DMS79 (cell line): ENCODE results near the gene TCF7L1.
A peak's percentile ranks its signal among the peaks of the same experiment; 100 is the strongest.

ENCODE experiments used
- DNase-seq: peaks from one replicate; lab custom pipeline; 2025; lab: John Stamatoyannopoulos, UW

TCF7L1 gene

GRCh38 chr2:85226783-85227182 lies 93.6 kb downstream of the TCF7L1 start:
- DNase-seq, result no peak

GRCh38 chr2:85230679-85231467 lies 97.7 kb downstream of the TCF7L1 start:
- DNase-seq, result no peak

- DNase-seq, result no peak
Measured at GRCh38 chr2:85231468-85231805, 98.2 kb downstream of the TCF7L1 start.

GRCh38 chr2:85231952-85232351 lies 98.8 kb downstream of the TCF7L1 start:
- DNase-seq, result no peak

- peak; percentile 96 for DNase-seq
Measured at GRCh38 chr2:85234868-85235267, 101.7 kb downstream of the TCF7L1 start.

DNA sequence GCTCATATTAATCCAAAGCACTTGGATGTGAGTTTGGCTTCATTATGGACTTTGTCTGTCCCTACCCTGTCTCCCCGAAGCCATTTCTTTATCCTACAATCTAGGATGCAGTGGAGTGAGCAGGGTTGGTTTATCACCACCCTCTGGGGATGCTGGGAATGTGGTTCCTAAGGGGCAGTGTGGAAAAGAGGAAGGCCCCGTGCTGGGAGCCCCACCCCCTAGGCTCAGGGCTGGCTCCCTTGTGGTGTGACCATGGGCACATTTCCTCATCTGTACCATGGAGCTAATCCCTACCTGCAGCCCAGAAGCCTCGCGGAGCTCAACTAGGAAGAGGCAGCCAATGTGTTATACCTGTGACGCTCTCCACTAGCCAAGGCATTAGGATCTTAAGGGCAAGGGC lies 102.1 kb downstream of the TCF7L1 start:
- DNase-seq, result no peak

- no peak for DNase-seq
Measured at GRCh38 chr2:85236084-85236483, 102.9 kb downstream of the TCF7L1 start.

DNA sequence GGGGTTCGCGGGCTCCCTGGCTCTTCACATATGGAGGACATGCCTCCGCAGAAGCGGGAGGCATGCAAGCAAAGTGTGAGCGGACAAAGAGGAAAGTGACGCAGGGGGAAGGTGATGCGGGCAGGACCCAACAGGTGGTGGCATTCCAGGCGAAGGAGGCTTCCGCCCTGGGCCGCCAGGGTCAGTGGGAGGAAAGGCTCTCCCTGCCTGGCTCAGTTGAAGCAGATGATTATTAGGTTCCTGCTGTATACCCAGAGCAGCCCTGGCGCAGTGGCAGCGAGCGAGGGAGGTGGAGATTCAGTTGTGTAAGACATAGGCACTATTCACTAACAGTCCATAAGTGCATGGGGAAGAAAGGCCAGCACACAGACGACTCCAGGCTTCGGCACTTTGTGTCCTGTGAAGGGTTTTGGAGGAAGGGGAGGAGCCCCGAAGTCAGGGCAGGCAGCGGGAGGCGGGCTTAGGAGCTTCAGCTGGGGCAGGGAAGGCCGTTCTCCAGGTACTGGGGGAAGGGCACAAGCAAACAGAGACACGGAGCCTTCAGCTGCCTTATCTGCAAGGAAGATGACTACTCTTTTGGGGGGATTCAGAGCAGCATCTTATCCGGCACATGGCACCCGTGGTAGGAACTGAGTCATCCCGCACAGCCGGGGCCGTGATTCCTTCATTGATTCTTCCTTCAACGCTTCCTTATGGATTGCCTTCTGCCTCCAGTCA lies 104.8 kb downstream of the TCF7L1 start:
- no peak for DNase-seq

DNA sequence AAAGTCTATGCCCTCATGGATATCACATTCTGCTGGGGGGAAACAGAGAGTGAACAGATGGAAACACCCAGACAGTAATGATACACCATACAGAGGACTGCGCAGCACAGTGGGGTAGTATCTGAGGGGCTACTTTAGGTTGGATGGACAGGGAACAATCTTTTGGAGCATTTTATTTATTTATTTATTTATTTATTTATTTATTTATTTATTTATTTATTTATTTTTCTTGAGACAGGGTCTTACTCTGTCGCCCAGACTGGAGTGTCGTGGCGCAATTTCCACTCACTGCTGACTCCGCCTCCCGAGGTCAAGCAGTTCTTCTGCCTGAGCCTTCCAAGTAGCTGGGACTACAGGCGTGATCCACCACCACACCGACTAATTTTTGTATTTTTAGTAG lies 105.4 kb downstream of the TCF7L1 start:
- DNase-seq, result no peak

DNA sequence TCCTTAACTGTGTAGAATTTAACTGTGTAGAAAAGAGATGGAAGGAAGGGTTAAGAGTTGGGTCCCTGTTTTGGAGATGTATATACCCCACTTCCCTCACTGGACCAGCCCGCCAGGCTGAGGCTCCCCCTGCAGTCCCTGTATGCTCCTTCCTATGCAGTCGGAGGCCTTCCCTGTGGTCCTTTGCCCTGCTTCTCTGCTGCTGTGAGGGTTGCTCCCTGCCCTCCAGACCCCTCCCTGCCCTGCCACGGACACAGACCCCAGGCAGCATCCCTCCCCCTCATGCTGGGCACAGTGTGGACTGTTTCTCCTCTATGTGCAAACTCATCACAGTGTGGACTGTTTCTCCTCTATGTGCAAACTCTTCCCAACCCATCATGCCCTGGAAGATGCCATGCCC lies 105.9 kb downstream of the TCF7L1 start:
- no peak for DNase-seq

- no peak for DNase-seq
Measured at GRCh38 chr2:85240055-85240454, 106.9 kb downstream of the TCF7L1 start.

- DNase-seq, result no peak
Measured at GRCh38 chr2:85242321-85242720, 109.1 kb downstream of the TCF7L1 start.

- DNase-seq, result no peak
Measured at GRCh38 chr2:85243101-85244072, 110.2 kb downstream of the TCF7L1 start.

DNA sequence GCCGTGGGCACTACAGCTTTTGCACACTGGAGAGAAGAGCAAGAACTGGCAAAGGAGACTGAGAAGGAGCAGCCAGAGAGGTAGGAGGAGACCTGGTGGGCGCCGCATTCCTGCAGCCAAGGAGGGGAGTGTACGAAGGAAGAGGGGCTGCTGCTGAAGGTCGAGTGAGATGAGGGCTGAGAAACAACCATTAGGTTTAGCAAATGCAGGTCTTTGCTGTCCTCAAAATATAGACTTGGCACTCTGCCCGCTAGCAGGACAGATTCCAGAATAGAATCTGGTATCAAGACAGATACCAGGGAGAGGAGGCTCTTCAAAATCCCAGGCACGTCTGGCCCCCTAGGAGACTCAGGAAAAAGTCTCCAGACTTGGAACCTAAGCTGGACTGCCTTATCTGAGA lies 111.6 kb downstream of the TCF7L1 start:
- no peak for DNase-seq

- no peak for DNase-seq
Measured at GRCh38 chr2:85245891-85246290, 112.7 kb downstream of the TCF7L1 start.

DNA sequence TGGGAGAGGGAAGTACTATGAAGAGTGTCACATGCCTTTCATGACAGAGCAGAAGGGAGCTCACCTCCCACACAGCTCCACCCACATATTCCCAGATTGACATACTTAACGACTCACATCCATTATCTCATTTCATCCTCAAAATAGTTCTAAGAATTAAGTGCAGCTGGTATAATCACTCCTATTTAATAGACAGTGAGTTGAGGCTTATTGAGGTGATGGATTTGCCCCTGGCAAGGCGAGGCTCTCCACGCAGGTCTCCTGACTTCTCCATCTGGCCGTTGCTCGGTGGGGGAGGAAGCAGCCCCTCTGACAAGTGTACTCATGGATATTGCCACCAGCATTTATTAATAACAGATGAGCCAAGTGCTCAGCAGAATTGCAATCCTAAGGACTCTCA lies 113.2 kb downstream of the TCF7L1 start:
- peak; percentile 82 for DNase-seq

GRCh38 chr2:85247610-85248009 lies 114.4 kb downstream of the TCF7L1 start:
- DNase-seq, result no peak

GRCh38 chr2:85248773-85249509 lies 115.7 kb downstream of the TCF7L1 start:
- DNase-seq, result no peak

- no peak for DNase-seq
Measured at GRCh38 chr2:85250045-85250444, 116.9 kb downstream of the TCF7L1 start.

GRCh38 chr2:85251070-85251616 lies 118.0 kb downstream of the TCF7L1 start:
- DNase-seq, result no peak

DNA sequence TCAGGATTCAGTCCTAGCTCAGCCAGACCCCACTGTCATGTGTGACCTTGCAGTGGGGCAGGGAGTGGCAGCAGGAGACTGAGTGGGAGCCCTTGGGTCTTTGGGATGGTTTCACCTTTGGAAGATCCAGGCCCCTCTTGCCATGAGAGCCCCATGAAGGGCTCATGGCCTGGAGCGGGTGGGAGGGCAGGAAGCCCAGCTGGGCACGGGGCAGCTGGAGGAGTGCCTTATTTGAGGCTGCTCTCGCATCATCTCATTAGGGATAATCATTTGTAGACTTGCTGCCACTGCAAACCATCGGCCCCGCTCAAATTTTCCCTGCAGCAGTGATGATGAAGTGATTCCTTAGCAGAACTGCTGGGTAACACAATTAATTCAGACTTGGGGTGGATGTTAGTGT lies 120.7 kb downstream of the TCF7L1 start:
- no peak for DNase-seq
